Hepatocyte (in vitro differentiated cells): Measurements from ENCODE around the gene METRN. TPM values are rescaled to one million over a fixed set of nuclear protein-coding genes. Genes with fewer than 3 reads are reported as not detected.

Experiments used
- DNase-seq: peaks from one replicate; pipeline ENCODE4 v3.0.0-alpha.2; 2016; ENCODE audit warnings: low spot score
- H2AFZ ChIP-seq: fragments of 200-600 bp; sonication (generic); 2 replicates; pipeline ENCODE4 v1.6.0; 2016; ENCODE audit warnings: antibody characterized with exemption, mild to moderate bottlenecking
- H3K27ac ChIP-seq: fragments of 200-600 bp; sonication (generic); 2 replicates; pipeline ENCODE4 v1.5.1; 2016; ENCODE audit warnings: mild to moderate bottlenecking
- H3K27me3 ChIP-seq: fragments of 200-600 bp; sonication (generic); 2 replicates; pipeline ENCODE4 v1.6.1; 2016
- H3K36me3 ChIP-seq: fragments of 200-600 bp; sonication (generic); replicated peaks from 2 replicates; pipeline ENCODE4 v1.5.1; 2016; ENCODE audit warnings: low read depth; ENCODE audit not compliant: insufficient read depth
- H3K4me1 ChIP-seq: fragments of 200-600 bp; sonication (generic); 2 replicates; pipeline ENCODE4 v1.5.1; 2016; ENCODE audit warnings: mild to moderate bottlenecking, moderate library complexity; ENCODE audit not compliant: insufficient read depth
- H3K4me2 ChIP-seq: fragments of 200-600 bp; sonication (generic); 2 replicates; pipeline ENCODE4 v1.6.0; 2016
- H3K4me3 ChIP-seq: fragments of 200-600 bp; sonication (generic); 2 replicates; pipeline ENCODE4 v1.5.1; 2016; ENCODE audit warnings: mild to moderate bottlenecking
- H3K79me2 ChIP-seq: fragments of 200-600 bp; sonication (generic); 2 replicates; pipeline ENCODE4 v1.6.0; 2017; ENCODE audit warnings: mild to moderate bottlenecking
- H3K9me2 ChIP-seq: fragments of 200-600 bp; sonication (generic); replicated peaks from 2 replicates; pipeline ENCODE4 v1.6.0; 2017; ENCODE audit warnings: mild to moderate bottlenecking; ENCODE audit not compliant: insufficient read depth
- H3K9me3 ChIP-seq: fragments of 200-600 bp; sonication (generic); 2 replicates; pipeline ENCODE4 v1.5.1; 2016; ENCODE audit warnings: low read depth, mild to moderate bottlenecking
- H4K20me1 ChIP-seq: fragments of 200-600 bp; sonication (generic); 2 replicates; pipeline ENCODE4 v1.6.0; 2016; ENCODE audit warnings: mild to moderate bottlenecking; ENCODE audit not compliant: insufficient read depth, poor library complexity, severe bottlenecking
- CTCF ChIP-seq: fragments of 200-600 bp; sonication (generic); IDR thresholded peaks from 2 replicates; pipeline ENCODE4 v1.5.1; 2016; ENCODE audit warnings: antibody characterized with exemption, mild to moderate bottlenecking; ENCODE audit not compliant: poor library complexity
- EZH2 ChIP-seq: fragments of 200-600 bp; sonication (generic); IDR thresholded peaks from 2 replicates; pipeline ENCODE4 v1.6.1; 2016; ENCODE audit warnings: antibody characterized with exemption, mild to moderate bottlenecking, borderline replicate concordance
- EZH2phosphoT487 ChIP-seq: fragments of 200-600 bp; sonication (generic); IDR thresholded peaks from one replicate; pipeline ENCODE4 v1.6.1; 2018; ENCODE audit warnings: antibody characterized with exemption, mild to moderate bottlenecking, low read depth, moderate library complexity; ENCODE audit not compliant: unreplicated experiment, severe bottlenecking
- WGBS: methylation state at CpG from one replicate; pipeline ENCODE4 v1.1.6; 2016; ENCODE audit warnings: low lambda C conversion rate; ENCODE audit errors: missing lambda C conversion rate; 5-methylcytosine and 5-hydroxymethylcytosine counted together
- polyA plus RNA-seq: library from polyadenylated mRNA; unstranded; fragments of >200 nt; fragmentation: Nextera tagmentation; extraction: Ambion mirVana; gene quantifications from 2 replicates; pipeline ENCODE4 v1.2.1, GENCODE V29; 2016
- total RNA-seq: library from RNA; depleted of rRNA; stranded (reverse); fragments of >200 nt; gene quantifications from 2 replicates; pipeline ENCODE4 v1.2.3, GENCODE V29; 2014

Gene METRN
- total and polyA plus RNA-seq, 2 experiments from 2014 or later = 22.7 to 68.1 TPM

DNA sequence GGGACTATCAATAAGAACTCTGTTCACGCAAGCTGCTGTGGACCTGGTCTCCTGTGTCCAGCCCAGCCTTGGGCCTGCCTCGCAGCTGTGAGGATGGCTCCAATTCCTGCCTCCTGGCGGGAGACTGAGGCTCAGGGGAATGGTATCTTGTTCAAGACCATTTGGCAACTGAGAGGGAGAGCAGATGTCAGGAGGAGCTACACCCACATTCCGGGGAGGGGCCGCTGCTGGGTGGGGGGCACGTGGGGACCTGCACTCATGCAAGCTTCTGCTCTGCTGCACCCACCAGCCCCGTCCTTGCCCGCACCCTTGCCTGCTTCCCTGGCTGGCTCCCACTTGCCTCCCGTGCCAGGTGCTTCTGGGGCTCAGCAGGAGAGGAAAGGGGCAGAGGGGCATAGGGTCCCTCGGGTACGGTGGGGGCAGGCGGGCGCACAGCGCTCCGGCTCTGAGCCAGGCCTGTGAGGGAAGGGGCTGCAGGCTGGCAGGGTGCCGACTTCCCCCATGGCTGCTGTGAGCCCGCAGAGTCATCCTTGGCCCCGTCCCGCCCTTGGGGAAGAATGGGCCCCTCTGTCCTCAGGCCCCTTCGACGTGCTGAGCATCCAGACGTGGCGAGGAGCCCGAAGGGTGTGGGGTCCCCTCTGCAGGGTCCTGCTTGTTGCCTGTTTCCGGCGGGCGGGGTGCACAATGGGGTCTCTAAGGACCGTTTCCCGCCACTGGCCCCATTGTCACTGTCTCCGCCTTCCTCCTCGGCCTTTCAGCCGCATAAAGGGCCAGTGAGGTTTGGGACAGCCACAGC, 2.7 kb downstream of the METRN start:
- Histone ChIP-seq H3K4me1 (peaks cover 25% of the 10 kb centered on the region), H3K4me3 (no peak overlapping the region), H2AFZ (no peak overlapping the region), H3K79me2 (no peaks in the 10 kb centered on the region), H3K36me3 (no peaks in the 10 kb centered on the region), H3K27ac (no peak overlapping the region), H3K4me2 (no peak overlapping the region), H3K9me3 (no peaks in the 10 kb centered on the region), H3K9me2 (no peaks in the 10 kb centered on the region), H4K20me1 (peaks cover 11% of the 10 kb centered on the region), H3K27me3 (peaks cover 16% of the 10 kb centered on the region)
- 87% methylated on average over 24 of the region's 32 CpGs for WGBS
- TF ChIP-seq CTCF (no peak), EZH2phosphoT487 (no peak), EZH2 (no peak)
- DNase-seq = no peak

GRCh38 chr16:718389-718788, 3.5 kb downstream of the METRN start:
- Histone ChIP-seq H3K9me3 (no peaks in the 10 kb centered on the region), H3K4me3 (no peak overlapping the region), H4K20me1 (peaks cover 11% of the 10 kb centered on the region), H3K36me3 (no peaks in the 10 kb centered on the region), H3K27ac (no peak overlapping the region), H3K27me3 (peaks cover 16% of the 10 kb centered on the region), H3K9me2 (no peaks in the 10 kb centered on the region), H2AFZ (no peak overlapping the region), H3K4me1 (peaks cover 25% of the 10 kb centered on the region), H3K4me2 (no peak overlapping the region), H3K79me2 (no peaks in the 10 kb centered on the region)
- WGBS = 98% methylated on average over 9 of the region's 9 CpGs
- no peak for DNase-seq
- no peak for TF ChIP-seq CTCF
- no peak for TF ChIP-seq EZH2
- TF ChIP-seq EZH2phosphoT487 = no peak

DNA sequence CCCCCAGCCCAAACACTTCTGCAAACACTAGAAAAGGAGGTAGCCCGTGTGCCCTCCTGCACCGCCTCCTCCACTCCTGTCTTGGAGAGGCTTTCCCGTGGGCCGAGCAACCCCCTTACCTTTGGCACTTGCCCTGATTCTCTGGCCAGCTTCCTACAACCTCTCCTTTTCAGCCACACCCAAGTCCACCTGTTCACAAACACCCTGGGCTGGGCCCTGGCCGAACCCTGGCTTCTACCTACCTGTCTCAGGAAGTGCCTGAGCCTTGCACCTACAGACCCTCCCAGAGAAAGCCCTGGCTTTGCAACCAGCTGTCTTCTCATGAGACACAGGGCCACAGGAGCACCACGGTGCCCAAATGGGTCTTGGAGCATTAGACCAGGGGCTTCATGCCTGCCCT, 4.0 kb downstream of the METRN start:
- H3K36me3 ChIP-seq = no peaks in the 10 kb centered on the region
- H3K4me2 ChIP-seq = no peak overlapping the region
- H2AFZ ChIP-seq = no peak overlapping the region
- H3K27ac ChIP-seq = no peak overlapping the region
- no peaks in the 10 kb centered on the region for H3K79me2 ChIP-seq
- TF ChIP-seq CTCF = no peak
- no peak for TF ChIP-seq EZH2phosphoT487
- TF ChIP-seq EZH2 = no peak
- H4K20me1 ChIP-seq = peaks cover 11% of the 10 kb centered on the region
- H3K27me3 ChIP-seq = peaks cover 16% of the 10 kb centered on the region
- no peak overlapping the region for H3K4me3 ChIP-seq
- DNase-seq = no peak
- H3K9me2 ChIP-seq = no peaks in the 10 kb centered on the region
- no peaks in the 10 kb centered on the region for H3K9me3 ChIP-seq
- peaks cover 25% of the 10 kb centered on the region for H3K4me1 ChIP-seq
- WGBS = 91% methylated on average over 6 of the region's 6 CpGs
